GM12864 (cell line): ENCODE data around the gene DSP.

Experiments used
- DNase-seq: peaks from one replicate; pipeline ENCODE4 v3.0.0-alpha.2; 2011; ENCODE audit warnings: low read depth
- H3K4me3 ChIP-seq: 2 replicates; pipeline ENCODE4 v1.5.1; 2011; ENCODE audit warnings: mild to moderate bottlenecking, low read depth, low read length, control low read depth
- TF ChIP-seq, protein P1 (sequence below): IDR thresholded peaks from 2 replicates; pipeline ENCODE4 v1.5.1; 2011; ENCODE audit warnings: low read depth, mild to moderate bottlenecking, moderate library complexity, low read length, control low read depth, inconsistent platforms; ENCODE audit errors: missing control alignments

Gene DSP

DNA sequence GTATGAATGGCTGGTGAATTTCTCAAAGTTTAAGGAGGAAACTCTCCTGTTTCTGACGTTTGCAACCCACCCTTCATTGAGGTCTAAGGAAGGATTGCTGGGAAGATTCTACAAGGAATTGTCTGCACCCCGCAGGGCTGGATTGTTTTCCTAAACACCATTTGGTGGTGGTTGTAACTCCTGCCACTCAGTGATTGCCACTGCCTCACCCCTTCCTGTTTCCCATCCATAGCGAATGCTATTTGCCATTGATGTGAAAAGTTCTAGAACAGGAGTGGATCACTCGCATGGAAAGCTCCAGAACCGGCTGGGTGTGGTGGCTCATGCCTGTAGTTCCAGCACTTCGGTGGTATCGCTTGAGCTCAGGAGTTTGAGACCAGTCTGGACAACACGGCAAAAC is 8.7 kb upstream of the DSP start:
- H3K4me3 ChIP-seq: no peak overlapping the region
- DNase-seq: no peak
- TF ChIP-seq, protein P1, sequence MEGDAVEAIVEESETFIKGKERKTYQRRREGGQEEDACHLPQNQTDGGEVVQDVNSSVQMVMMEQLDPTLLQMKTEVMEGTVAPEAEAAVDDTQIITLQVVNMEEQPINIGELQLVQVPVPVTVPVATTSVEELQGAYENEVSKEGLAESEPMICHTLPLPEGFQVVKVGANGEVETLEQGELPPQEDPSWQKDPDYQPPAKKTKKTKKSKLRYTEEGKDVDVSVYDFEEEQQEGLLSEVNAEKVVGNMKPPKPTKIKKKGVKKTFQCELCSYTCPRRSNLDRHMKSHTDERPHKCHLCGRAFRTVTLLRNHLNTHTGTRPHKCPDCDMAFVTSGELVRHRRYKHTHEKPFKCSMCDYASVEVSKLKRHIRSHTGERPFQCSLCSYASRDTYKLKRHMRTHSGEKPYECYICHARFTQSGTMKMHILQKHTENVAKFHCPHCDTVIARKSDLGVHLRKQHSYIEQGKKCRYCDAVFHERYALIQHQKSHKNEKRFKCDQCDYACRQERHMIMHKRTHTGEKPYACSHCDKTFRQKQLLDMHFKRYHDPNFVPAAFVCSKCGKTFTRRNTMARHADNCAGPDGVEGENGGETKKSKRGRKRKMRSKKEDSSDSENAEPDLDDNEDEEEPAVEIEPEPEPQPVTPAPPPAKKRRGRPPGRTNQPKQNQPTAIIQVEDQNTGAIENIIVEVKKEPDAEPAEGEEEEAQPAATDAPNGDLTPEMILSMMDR: no peak

DNA sequence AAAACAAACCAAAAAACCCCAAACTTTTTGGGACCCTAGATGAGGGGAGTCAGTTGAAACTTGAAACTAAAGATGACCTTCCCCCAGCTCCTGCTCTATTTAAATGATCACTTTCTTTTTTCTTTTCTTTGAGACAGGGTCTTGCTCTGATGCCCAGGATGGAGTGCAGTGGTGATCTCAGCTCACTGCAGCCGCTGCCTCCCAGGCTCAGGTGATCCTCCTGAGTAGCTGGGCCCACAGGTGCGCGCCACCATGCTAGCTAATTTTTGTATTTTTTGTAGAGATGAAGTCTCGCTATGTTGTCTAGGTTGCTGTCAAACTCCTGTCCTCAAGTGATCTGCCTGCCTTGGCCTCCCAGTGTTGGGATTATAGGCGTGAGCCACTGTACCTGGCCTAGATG is 7.3 kb upstream of the DSP start:
- no peak for DNase-seq
- TF ChIP-seq, protein P1: no peak
- no peak overlapping the region for H3K4me3 ChIP-seq

DNA sequence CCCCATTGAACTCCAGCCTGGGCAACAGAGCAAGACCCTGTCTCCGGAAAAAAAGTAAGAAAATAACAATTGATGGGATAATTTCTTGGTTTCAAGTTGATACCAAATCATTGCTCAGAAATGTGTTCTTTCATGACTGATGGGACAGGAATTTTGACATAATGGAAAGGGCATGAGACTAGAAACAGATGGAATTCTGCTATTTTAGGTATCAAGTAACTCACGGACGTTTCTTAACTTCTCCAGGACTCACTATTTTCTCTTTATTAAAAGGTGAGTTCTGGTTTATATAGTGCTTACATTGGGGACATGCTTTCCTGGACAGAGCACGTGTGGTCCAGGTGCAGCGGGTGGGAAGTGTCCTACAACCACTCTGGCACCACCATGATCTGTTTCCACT is 6.0 kb upstream of the DSP start:
- TF ChIP-seq, protein P1: no peak
- H3K4me3 ChIP-seq: no peak overlapping the region
- no peak for DNase-seq

DNA sequence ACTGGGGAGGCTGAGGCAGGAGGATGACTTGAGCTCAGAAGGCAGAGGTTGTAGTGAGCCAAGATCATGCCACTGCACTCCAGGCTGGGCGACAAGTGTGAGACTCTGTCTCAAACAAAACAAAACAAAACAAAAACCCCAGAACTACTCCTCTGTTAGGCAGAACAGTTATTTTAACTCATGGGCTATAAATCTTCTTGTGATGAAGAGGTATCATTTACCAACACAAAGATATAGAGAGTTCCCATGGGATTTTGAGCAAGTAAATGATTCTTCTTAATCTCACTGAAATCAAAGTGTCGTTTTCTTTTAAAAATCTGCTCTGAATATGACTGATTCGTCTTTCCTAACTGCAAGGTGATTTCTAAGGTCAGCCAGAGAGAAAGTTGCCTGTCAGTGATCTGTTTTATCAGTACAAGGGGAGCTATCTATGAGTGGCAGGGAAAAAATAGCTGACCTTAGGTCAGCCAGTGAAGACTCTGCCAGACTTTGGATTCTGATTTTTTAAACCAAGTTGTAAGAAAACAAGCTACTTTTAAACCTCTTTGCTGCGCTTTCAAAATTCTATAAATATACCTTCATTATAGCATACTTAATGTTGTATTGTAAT is 3.8 kb upstream of the DSP start:
- TF ChIP-seq, protein P1: no peak
- DNase-seq: no peak
- no peak overlapping the region for H3K4me3 ChIP-seq

DNA sequence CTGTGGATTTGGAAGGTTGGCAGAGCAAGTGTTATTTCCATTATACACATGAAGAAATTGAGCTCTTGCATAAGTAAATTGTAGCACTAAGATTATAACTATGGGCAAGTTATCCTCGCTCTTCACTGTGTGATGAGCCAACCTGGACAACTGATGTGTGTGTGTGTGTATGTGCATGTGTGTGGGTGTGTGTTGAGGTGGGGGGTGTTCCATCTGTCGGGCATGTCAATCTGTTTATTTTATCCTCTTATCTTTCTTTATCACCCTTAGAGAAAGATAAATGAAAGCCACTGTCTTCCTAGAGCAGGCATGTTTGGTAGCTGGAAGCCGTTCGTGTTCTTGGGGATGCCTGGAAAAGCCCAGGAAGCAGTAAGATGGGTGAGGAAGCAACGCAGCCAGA is 3.0 kb upstream of the DSP start:
- TF ChIP-seq, protein P1: no peak
- no peak for DNase-seq
- no peak overlapping the region for H3K4me3 ChIP-seq

DNA sequence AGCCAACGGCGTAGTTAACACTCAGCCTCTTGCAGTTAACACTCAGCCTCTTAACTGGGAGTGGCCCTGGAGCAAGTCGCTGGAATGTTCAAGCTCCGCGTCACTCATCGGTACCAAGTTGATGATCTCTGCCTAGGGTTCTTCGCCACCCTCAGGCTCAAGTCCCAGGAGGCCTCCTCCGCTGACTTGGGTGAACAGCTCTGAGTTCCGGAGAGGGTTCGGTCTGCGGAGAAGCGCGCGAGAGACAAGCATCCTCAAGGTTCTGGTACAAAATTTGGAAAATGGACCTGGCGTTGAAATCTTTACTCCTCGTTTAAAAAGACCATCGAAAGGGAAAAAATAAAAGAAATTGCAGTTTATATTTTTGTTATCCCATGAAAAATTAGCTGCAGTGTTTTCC is 876 bp upstream of the DSP start:
- TF ChIP-seq, protein P1: no peak
- H3K4me3 ChIP-seq: no peak overlapping the region
- DNase-seq: no peak
